Astrocyte of the spinal cord (primary cell): ENCODE measurements around the gene EEF1AKMT4.

Experiments
- DNase-seq: peaks from one replicate; pipeline ENCODE4 v3.0.0; 2011; ENCODE audit warnings: low read depth, low spot score
- H3K4me3 ChIP-seq: 2 replicates; pipeline ENCODE4 v1.5.1; 2011; ENCODE audit warnings: low read depth, mild to moderate bottlenecking, low read length, moderate library complexity
- CTCF ChIP-seq: IDR thresholded peaks from 2 replicates; pipeline ENCODE4 v1.5.1; 2012; ENCODE audit warnings: low read depth, mild to moderate bottlenecking, low read length, inconsistent platforms
- in situ Hi-C: cut with HindIII; loops from 2 replicates; pipeline ENCODE4 v1.10.0; 2017; ENCODE audit warnings: low sequenced_read_pairs

EEF1AKMT4 gene

GRCh38 chr3:184307915-184308314, 58.4 kb downstream of the EEF1AKMT4 start:
- in situ Hi-C loops, result no loop called here
- DNase-seq, result no peak
- H3K4me3 ChIP-seq, result no peak overlapping the region
- no peak for TF ChIP-seq CTCF
